K562 (cell line): Measurements from ENCODE around the gene IKBKE. TPM values are rescaled to one million over a fixed set of nuclear protein-coding genes. Genes with fewer than 3 reads are reported as not detected.

ENCODE experiments used
- ATF7 ChIP-seq: fragments of 450-650 bp; IDR thresholded peaks from 2 replicates; pipeline ENCODE4 v1.7.1; 2014; ENCODE audit warnings: mild to moderate bottlenecking, moderate library complexity
- FOSL1 ChIP-seq: fragments of 200-800 bp; sonication (Bioruptor generic); conservative IDR thresholded peaks from 2 replicates; pipeline ENCODE4 v1.6.1; 2016; ENCODE audit warnings: missing genetic modification characterization, missing compliant biosample characterization
- MTA3 ChIP-seq: fragments of 450-650 bp; formaldehyde crosslinking; IDR thresholded peaks from 2 replicates; pipeline ENCODE4 v1.6.1; 2017; ENCODE audit warnings: mild to moderate bottlenecking, borderline replicate concordance
- MTF1 ChIP-seq: fragments of 250-450 bp; sonication (Bioruptor Pico); IDR thresholded peaks from 2 replicates; pipeline ENCODE4 v1.9.0; 2021; ENCODE audit warnings: moderate library complexity, mild to moderate bottlenecking, inconsistent platforms, borderline replicate concordance
- RUNX1 ChIP-seq: sonication (generic); IDR thresholded peaks from 2 replicates; pipeline ENCODE4 v1.6.1; 2016; ENCODE audit warnings: antibody characterized with exemption, low read depth
- SIN3B ChIP-seq: fragments of 450-650 bp; IDR thresholded peaks from 2 replicates; pipeline ENCODE4 v1.6.1; 2017; ENCODE audit warnings: low read depth, mild to moderate bottlenecking, moderate library complexity
- SREBF1 ChIP-seq: fragments of 150-350 bp; IDR thresholded peaks from 2 replicates; pipeline ENCODE4 v1.6.1; 2014; ENCODE audit warnings: antibody characterized with exemption, low read depth, low read length, borderline replicate concordance
- SRF ChIP-seq, 2 experiments: fragments of 250-450, 450-650 bp in 1 of 2; sonication (Bioruptor Pico) in 1 of 2; sonication (generic) in 1 of 2; formaldehyde crosslinking; IDR thresholded peaks; 2 replicates each; pipeline versions ENCODE4 v1.5.0 to v1.5.1; 2020 to 2022; ENCODE audit warnings: mild to moderate bottlenecking in 1 of 2, missing genetic modification reagents in 1 of 2
- XRCC4 ChIP-seq: IDR thresholded peaks from one replicate; pipeline ENCODE4 v1.6.1; 2011; ENCODE audit not compliant: insufficient read depth, insufficient read length; ENCODE audit errors: extremely low read depth
- polyA plus RNA-seq, 8 experiments: library from polyadenylated mRNA; depleted of rRNA in 4 of 8; stranded (reverse) in 5 of 8; unstranded in 3 of 8; fragments of >200 nt; fragmentation: Nextera tagmentation in 2 of 8; fragmentation: Illumina TruSeq in 1 of 8; extraction: Ambion mirVana in 2 of 8; extraction: Trizol in 1 of 8; gene quantifications; 2 replicates each; pipeline versions ENCODE4 v1.2.1 to v1.2.3, GENCODE V29; 2011 to 2014; ENCODE audit warnings: inconsistent platforms in 1 of 8, missing spikeins in 1 of 8
- total RNA-seq, 7 experiments: library from RNA; depleted of rRNA in 6 of 7; stranded (reverse); fragments of >200 nt in 6 of 7; fragmentation: Illumina TruSeq in 2 of 7; extraction: Trizol in 2 of 7; gene quantifications; 2 replicates each; pipeline versions ENCODE4 v1.2.1 to v1.2.3, GENCODE V29; 2011 to 2021; ENCODE audit warnings: low replicate concordance in 1 of 7
- TF ChIP-seq, protein P1 (sequence below): sonication (generic); formaldehyde crosslinking; IDR thresholded peaks from 2 replicates; pipeline ENCODE4 v1.8.0; 2022; ENCODE audit warnings: mild to moderate bottlenecking, missing genetic modification reagents
- TF ChIP-seq, protein P2 (sequence below): fragments of 450-650 bp; IDR thresholded peaks from 2 replicates; pipeline ENCODE4 v1.6.1; 2016
- TF ChIP-seq, protein P3 (sequence below): fragments of 450-650 bp; formaldehyde crosslinking; IDR thresholded peaks from 2 replicates; pipeline ENCODE4 v1.4.0; 2022; ENCODE audit warnings: missing genetic modification characterization
- TF ChIP-seq, protein P4 (sequence below): fragments of 450-650 bp; formaldehyde crosslinking; IDR thresholded peaks from 2 replicates; pipeline ENCODE4 v1.4.0; 2022; ENCODE audit warnings: mild to moderate bottlenecking, moderate library complexity
- TF ChIP-seq, protein P5 (sequence below): fragments of 450-650 bp; IDR thresholded peaks from 2 replicates; pipeline ENCODE4 v1.6.1; 2016; ENCODE audit warnings: borderline replicate concordance
- TF ChIP-seq, protein P6 (sequence below), 2 experiments: fragments of 200-800 bp in 1 of 2; sonication (Bioruptor generic) in 1 of 2; sonication (generic) in 1 of 2; formaldehyde crosslinking in 1 of 2; IDR thresholded peaks in 1 of 2; conservative IDR thresholded peaks in 1 of 2; 2 replicates each; pipeline versions ENCODE4 v1.5.0 to v1.6.1; 2016 to 2020; ENCODE audit warnings: missing compliant biosample characterization in 1 of 2, missing genetic modification characterization in 1 of 2, missing genetic modification reagents in 1 of 2

IKBKE gene
- total and polyA plus RNA-seq, 9 of the 15 experiments (the other 6 are each of a cell fraction or from before 2014, with no cell fraction given), result 2.3 to 9.0 (median 4.8) TPM

DNA sequence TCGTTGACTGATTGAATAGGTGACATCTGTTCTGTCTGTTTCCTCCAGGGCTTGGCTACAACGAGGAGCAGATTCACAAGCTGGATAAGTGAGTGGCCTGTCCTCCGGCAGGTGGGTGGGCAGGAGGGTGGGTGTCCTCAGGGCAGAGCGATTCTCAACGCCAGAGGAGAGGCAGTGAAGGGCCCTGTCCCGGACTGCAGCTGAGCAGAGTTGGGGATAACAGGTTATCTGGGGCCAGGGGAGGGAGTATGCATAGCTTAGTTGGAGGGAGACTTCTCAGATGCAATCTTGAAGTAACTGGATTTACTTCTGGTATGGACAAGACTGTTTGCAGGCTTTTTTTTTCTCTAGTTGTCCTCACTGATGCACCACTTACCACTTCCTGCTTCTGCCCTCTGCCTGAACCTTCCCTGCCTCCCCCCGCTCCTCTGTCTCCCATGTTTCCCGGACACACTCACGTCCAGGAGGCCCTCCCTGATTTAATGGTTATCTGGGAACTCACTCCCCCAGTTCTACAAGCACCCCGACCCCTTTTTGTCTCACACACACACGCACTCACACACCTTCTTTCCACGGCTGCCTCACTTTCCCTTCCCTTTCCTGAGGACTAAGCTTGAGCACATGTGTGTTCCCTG is 20.6 kb downstream of the IKBKE start (continued):
- TF ChIP-seq, protein P1, sequence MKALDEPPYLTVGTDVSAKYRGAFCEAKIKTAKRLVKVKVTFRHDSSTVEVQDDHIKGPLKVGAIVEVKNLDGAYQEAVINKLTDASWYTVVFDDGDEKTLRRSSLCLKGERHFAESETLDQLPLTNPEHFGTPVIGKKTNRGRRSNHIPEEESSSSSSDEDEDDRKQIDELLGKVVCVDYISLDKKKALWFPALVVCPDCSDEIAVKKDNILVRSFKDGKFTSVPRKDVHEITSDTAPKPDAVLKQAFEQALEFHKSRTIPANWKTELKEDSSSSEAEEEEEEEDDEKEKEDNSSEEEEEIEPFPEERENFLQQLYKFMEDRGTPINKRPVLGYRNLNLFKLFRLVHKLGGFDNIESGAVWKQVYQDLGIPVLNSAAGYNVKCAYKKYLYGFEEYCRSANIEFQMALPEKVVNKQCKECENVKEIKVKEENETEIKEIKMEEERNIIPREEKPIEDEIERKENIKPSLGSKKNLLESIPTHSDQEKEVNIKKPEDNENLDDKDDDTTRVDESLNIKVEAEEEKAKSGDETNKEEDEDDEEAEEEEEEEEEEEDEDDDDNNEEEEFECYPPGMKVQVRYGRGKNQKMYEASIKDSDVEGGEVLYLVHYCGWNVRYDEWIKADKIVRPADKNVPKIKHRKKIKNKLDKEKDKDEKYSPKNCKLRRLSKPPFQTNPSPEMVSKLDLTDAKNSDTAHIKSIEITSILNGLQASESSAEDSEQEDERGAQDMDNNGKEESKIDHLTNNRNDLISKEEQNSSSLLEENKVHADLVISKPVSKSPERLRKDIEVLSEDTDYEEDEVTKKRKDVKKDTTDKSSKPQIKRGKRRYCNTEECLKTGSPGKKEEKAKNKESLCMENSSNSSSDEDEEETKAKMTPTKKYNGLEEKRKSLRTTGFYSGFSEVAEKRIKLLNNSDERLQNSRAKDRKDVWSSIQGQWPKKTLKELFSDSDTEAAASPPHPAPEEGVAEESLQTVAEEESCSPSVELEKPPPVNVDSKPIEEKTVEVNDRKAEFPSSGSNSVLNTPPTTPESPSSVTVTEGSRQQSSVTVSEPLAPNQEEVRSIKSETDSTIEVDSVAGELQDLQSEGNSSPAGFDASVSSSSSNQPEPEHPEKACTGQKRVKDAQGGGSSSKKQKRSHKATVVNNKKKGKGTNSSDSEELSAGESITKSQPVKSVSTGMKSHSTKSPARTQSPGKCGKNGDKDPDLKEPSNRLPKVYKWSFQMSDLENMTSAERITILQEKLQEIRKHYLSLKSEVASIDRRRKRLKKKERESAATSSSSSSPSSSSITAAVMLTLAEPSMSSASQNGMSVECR, result no peak; the same call in 1 of the 2 replicates
- TF ChIP-seq, protein P2, sequence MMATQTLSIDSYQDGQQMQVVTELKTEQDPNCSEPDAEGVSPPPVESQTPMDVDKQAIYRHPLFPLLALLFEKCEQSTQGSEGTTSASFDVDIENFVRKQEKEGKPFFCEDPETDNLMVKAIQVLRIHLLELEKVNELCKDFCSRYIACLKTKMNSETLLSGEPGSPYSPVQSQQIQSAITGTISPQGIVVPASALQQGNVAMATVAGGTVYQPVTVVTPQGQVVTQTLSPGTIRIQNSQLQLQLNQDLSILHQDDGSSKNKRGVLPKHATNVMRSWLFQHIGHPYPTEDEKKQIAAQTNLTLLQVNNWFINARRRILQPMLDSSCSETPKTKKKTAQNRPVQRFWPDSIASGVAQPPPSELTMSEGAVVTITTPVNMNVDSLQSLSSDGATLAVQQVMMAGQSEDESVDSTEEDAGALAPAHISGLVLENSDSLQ, result no peak
- no peak for TF ChIP-seq RUNX1
- no peak for TF ChIP-seq SREBF1
- TF ChIP-seq SRF (CRISPR knock-in tag; IDR thresholded peaks at IDR 0.05), result no peak
- TF ChIP-seq SIN3B, result no peak
- TF ChIP-seq, protein P3, sequence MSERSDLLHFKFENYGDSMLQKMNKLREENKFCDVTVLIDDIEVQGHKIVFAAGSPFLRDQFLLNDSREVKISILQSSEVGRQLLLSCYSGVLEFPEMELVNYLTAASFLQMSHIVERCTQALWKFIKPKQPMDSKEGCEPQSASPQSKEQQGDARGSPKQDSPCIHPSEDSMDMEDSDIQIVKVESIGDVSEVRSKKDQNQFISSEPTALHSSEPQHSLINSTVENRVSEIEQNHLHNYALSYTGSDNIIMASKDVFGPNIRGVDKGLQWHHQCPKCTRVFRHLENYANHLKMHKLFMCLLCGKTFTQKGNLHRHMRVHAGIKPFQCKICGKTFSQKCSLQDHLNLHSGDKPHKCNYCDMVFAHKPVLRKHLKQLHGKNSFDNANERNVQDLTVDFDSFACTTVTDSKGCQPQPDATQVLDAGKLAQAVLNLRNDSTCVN (CRISPR knock-in tag), result peak; percentile 93
- no peak for TF ChIP-seq ATF7
- TF ChIP-seq XRCC4, result no peak
- TF ChIP-seq, protein P4, sequence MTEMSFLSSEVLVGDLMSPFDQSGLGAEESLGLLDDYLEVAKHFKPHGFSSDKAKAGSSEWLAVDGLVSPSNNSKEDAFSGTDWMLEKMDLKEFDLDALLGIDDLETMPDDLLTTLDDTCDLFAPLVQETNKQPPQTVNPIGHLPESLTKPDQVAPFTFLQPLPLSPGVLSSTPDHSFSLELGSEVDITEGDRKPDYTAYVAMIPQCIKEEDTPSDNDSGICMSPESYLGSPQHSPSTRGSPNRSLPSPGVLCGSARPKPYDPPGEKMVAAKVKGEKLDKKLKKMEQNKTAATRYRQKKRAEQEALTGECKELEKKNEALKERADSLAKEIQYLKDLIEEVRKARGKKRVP (CRISPR knock-in tag), result no peak
- TF ChIP-seq, protein P5, sequence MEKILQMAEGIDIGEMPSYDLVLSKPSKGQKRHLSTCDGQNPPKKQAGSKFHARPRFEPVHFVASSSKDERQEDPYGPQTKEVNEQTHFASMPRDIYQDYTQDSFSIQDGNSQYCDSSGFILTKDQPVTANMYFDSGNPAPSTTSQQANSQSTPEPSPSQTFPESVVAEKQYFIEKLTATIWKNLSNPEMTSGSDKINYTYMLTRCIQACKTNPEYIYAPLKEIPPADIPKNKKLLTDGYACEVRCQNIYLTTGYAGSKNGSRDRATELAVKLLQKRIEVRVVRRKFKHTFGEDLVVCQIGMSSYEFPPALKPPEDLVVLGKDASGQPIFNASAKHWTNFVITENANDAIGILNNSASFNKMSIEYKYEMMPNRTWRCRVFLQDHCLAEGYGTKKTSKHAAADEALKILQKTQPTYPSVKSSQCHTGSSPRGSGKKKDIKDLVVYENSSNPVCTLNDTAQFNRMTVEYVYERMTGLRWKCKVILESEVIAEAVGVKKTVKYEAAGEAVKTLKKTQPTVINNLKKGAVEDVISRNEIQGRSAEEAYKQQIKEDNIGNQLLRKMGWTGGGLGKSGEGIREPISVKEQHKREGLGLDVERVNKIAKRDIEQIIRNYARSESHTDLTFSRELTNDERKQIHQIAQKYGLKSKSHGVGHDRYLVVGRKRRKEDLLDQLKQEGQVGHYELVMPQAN, result no peak
- TF ChIP-seq, protein P6, sequence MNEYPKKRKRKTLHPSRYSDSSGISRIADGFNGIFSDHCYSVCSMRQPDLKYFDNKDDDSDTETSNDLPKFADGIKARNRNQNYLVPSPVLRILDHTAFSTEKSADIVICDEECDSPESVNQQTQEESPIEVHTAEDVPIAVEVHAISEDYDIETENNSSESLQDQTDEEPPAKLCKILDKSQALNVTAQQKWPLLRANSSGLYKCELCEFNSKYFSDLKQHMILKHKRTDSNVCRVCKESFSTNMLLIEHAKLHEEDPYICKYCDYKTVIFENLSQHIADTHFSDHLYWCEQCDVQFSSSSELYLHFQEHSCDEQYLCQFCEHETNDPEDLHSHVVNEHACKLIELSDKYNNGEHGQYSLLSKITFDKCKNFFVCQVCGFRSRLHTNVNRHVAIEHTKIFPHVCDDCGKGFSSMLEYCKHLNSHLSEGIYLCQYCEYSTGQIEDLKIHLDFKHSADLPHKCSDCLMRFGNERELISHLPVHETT (CRISPR knock-in tag; conservative IDR thresholded peaks at IDR 0.05 in 1 of 2, IDR thresholded peaks at IDR 0.05 in 1 of 2), result peak in 1 of 2 experiments; percentile 32; a peak in 1 of 4 replicates
- no peak for TF ChIP-seq MTA3
- no peak for TF ChIP-seq FOSL1
- no peak for TF ChIP-seq MTF1
